H4 (cell line): ENCODE results near the gene ANKLE2. TPM values are rescaled to one million over a fixed set of nuclear protein-coding genes. Genes with fewer than 3 reads are reported as not detected.
"Not testable (repeated sequence)": the region's sequence is repeated elsewhere in the genome, so short reads cannot be mapped to it uniquely, and the experiment has no call there.

Experiments used
- DNase-seq: peaks from one replicate; pipeline ENCODE4 v3.0.0-alpha.2; 2015; ENCODE audit warnings: low spot score
- total RNA-seq: library from RNA; depleted of rRNA; stranded (reverse); fragments of >200 nt; shearing (Covaris generic); gene quantifications from 2 replicates; pipeline ENCODE4 v1.2.3, GENCODE V29; 2014

Gene ANKLE2
- total RNA-seq, 1 experiment from 2014 or later: 21.9 TPM

DNA sequence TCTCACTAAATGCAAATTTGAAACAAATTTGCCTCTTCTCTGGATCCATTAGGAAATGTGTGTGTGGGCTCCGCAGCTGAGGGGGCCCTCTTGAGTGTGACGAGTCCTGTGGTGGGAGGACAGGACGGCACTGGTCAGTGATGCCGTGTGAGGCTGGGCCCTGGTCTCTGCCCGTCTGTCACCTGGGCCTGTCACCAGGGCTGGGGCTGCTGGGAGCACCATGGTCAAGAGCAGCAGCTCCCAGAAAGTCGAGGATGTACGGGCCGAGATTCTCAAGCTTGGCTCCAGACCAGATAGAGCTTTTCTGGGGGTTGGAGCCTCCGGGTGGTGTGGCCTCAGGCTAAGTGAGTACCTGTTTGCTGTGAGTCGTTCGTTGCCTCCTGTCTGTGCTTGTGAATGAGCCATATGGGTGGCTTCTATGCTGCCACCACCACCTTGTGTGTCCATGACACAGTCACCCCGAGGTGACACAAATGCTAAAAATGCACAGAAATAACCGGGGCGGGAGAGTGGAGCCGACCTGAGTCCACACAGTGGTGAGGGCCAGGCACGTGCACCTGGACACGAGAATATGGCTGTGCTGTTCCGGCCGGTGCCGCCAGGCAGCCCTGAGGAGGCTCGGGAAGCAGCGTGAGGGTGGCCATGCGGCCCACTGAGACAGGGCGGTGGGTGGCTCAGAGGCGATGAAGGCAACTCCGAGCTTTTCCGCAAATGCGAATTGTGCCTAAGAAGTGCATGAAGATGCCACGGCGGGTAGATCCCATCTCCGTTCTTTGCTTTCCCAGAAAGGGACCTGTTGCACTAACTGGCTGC is 42.3 kb downstream of the ANKLE2 start:
- no peak for DNase-seq

DNA sequence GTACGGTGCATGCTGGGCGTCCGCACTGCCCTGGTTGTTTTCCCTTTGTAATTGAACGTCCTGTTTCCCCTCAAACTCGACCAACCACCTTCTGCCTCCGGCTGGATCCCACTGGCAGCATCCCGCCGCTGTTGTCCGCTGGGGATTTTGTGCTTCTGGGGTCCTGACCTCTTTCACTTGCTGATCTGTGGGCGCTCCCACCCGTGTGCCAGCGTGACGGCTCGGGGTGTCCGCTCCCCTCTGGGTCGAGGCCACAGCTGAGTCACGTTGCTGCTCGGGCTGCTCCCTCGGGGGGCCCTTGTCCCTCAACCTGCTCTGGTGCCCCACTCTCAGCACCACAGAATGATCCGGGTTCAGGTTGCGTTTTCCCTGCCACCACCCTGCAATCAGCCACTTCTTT is 43.0 kb downstream of the ANKLE2 start:
- no peak for DNase-seq

DNA sequence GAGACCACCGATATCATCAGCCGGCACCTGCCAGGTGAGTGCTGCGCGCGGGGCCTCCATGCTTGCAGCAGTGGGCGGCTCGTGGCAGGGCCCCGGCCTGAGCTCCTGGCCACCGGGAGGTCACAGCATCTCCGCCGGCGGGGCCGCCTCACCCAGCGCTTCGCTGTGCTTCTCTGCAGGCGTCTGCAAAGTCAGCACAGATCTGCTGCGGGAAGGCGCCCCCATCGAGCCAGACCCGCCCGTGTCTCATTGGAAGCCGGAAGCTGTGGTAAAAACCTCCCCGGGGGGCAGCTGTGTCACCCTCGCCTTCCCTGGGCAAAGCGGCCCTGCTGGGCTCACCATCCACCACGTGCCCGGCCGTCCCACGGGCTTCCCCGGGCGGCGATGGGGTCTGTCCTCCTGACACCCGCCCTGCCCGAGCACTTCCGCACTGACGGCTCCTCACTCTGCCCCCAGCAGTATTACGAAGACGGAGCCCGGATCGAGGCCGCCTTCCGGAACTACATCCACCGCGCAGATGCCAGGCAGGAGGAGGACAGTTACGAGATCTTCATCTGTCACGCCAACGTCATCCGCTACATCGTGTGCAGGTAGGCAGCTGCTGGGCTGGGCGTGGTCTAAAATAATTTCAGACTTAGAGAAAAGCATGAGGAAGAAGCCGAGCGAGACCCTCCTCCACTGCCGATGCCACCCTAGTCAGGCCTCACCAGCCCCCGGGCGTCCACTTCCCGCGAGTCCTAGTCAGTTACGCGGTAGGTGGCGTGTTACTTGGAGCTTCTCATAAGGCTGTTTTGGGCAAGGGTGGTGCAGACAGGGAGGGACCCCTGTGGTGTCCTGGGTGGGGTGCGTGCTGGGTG is 43.9 kb downstream of the ANKLE2 start:
- no peak for DNase-seq

DNA sequence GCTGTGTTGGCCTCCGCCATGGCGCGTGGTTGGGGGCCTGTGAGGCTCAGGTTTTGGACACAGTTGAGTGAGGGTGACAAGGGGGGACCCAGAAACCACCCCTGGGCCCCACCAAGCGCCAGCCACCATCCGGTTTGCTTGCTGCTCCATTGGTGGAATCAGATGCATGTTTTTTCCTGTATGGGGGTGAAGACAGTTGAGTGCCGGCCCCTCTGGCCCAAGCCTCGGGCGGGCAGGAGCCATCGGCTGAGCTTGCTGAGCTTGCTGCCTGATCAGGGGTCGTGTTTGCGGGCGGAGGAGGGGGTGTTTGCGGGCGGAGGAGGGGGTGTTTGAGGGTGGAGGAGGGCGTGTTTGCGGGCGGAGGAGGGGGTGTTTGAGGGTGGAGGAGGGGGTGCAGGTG is 44.6 kb downstream of the ANKLE2 start:
- no peak for DNase-seq

DNA sequence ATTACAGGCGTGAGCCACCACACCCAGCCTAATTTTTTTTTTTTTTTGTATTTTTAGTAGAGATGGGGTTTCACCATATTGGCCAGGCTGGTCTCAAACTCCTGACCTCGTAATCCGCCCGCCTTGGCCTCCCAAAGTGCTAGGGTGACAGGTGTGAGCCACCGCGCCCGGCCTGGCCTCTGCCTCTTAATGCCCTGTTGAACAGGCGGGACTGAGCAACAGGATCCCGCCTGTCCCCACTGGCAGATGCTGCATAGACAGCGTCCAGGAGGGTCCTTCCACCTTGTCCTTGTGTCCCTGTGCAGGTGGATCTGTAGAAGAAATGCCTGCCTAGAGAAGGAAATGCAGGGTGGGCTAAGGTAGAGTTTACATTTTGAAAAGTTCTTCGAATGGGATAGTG is 45.3 kb downstream of the ANKLE2 start:
- no peak for DNase-seq

DNA sequence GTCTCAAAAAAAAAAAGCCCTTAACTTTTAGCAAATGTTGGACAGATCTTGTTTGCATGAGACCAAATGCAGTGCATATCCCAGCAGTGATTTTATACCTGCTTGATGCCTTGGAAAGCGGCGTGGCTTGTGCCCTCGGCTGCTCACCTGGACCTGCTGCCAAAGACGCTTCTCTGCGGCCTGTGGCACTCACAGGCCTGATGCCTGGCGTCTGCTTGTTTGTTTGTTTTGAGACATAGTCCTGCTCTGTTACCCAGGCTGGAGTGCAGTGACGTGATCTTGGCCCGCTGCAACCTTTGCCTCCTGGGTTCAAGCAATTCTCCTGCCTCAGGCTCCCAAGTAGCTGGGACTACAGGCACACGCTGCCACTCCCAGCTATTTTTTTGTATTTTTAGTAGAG is 45.8 kb downstream of the ANKLE2 start:
- DNase-seq: no peak

DNA sequence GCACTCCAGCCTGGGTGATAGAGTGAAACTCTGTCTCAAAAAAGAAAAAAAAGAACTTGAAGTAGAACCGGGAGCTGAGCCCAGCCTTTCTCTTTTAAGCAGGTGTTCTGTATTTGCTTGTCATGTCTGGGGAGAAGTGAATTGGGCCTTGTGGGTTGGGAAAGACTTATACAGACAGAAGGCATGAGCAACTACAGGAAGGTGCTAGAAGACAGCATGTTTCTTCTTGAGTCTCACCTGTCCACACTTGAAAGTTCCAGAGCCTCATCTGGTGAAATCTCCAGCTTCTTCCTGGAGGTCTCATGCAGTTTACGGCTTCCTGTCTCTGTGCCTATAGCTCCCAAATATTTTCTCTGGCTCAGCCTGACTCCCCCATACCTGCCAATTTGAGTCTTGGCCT is 48.5 kb downstream of the ANKLE2 start:
- no peak for DNase-seq

DNA sequence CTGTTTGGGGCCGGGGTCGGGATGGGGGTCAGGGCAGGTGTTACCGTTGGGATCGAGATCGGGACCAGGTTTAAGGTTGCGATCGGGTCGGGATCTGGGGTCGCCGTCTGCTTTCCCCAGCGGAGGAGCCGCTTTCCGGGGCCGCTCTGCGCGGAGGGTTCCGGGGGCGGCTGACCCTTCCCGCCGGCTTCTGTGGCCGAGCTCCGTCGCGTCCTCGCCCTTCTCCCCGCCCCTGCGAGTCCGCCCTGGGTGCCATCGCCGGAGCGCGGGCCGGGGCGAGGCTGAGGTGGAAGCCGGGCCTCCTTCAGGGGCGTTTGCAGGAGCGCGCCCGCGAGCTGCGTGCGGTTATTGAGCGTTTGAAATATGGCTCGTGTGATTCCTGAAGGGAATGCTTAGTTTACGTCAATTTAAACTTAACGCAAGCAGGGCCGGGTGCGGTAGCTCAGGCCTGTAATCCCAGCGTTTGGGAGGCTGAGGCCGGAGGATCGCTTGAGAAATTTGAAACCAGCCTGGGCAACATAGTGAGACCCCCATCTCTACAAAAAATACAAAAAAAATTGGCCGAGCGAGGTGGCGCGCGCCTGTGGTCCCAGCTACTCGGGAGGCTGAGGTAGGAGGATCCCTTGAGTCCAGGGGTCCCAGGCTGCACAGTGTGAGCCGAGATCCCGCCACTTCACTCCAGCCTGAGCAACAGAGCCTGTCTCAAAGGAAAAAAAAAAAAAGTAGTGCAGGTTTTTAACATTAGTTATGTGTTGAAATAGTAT is 50.4 kb downstream of the ANKLE2 start:
- no peak for DNase-seq

DNA sequence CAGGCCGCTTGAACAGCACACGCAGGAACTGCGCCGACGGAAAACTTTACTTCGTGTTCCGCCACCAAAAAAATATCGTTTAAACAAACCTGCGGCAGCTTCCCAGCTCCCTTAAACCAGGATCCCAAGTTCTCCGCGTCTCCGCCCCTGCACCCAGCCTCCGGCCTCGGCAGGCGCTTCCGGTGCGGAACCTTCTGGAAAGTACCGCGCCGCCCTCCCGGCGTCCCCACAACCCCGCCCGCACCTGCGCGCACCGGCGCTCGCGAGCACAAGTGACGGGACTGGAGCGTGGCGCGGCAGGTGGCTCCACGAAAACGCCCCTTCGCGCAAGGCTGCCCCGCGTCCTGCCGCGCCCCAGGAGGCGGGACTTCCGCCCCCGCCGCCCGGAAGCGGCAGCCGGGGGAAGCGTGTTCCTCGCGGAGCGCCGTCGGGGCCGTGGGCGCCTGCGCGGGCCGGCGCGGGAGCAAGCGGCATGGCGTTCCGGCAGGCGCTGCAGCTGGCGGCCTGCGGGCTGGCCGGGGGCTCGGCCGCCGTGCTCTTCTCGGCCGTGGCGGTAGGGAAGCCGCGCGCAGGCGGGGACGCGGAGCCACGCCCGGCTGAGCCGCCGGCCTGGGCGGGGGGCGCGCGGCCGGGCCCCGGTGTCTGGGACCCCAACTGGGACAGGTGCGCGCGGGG is 51.1 kb downstream of the ANKLE2 start, which contains the start of gene PGAM5:
Gene PGAM5, plus strand, starts transcription at position 438 of the 675 bp plus-strand sequence. Its CDS starts 35 bp downstream, at position 473.
- peak; percentile 72 for DNase-seq

DNA sequence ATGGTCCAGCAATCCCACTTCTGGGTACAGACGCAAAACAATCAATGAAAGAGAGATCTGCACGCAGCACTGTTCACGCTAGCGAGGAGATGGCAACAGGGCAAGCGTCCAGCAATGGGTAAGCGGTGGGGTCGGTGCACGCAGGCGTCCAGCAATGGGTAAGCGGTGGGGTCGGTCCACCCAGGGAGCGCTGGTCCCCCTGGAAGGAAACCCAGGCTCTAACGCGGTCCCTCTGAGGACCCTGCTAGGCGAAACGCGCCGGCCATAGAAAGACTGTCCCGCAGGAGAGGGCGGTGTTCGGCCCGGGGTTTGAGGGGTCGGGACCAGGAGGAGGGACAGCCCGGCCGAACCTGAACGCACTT is 51.6 kb downstream of the ANKLE2 start:
- no peak for DNase-seq

DNA sequence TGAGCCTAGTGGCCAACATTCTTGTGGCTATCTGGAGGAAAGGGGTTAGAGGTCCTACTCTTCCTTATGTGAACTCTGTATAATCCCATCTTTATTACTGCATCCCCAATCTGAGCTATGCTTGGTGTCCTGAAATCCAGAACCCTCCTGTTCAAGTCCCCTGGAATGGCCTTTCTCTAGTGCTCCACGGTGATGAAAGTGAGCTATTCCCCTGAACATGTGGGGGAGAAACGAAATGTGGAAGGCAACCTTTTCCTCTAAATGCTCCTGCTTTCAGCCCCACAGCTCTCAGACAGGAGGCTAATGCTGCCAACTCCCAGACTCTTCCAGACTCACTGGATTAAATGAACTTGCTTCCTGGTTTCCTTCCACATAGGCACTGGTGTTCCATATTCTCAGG is 53.5 kb downstream of the ANKLE2 start:
- no peak for DNase-seq

DNA sequence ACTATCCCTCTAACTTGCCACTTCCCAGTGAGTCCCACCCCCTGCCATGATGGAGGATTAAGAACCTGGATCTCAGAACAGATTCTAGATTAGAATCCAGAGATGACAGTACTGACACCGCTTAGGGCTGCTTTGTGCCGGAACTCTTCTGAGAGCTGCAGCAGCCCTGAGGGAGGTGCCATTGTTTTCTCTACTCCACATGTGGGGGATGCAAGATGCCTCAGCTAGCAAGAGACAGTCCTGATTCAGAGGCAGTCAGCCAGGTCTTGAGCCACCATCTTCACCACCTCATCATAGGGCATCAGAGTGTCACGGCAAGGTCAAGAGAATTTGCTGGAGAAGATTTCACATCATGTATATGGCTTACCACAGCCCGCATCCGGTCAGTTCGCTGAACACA is 54.4 kb downstream of the ANKLE2 start:
- DNase-seq: no peak

DNA sequence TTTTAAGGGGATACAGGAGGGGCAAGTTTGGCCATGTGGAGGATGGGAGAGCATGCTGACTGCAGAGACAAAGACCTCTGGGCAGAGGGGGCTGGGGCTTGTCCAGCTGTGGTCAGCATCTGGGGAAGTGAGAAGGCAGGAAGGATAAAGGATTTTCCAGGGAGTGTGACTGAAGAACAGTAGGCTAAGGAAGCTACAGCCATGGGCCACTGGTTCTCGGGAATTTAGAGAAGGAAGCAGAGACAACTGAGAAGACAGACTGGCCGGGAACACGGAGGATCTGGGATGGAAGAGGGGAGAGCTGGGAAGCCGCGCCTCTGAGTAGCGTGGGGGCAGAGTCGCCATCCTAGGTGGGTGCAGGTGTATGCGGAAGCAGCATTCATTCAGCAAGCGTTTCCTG is 58.0 kb downstream of the ANKLE2 start:
- DNase-seq: no peak

DNA sequence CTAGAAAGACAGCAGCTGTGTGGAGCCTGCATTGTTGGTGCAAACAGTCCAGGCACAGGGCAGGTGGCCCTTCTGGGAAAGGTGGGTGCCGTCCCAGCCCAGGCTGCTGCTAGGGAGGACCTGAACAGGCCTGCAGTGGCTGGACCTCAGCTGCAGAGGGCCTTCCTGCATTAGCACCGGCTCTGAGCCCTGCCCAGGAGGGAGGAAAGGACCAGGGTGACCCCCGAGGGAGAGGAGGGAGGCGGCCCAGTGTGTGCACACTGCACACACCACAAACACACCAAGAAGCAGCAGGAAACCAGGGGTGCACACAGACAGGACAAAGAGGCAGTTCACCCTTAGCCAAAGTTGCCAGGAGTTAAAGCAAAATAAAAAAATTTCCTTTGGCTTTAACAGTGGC is 59.0 kb downstream of the ANKLE2 start:
- no peak for DNase-seq

DNA sequence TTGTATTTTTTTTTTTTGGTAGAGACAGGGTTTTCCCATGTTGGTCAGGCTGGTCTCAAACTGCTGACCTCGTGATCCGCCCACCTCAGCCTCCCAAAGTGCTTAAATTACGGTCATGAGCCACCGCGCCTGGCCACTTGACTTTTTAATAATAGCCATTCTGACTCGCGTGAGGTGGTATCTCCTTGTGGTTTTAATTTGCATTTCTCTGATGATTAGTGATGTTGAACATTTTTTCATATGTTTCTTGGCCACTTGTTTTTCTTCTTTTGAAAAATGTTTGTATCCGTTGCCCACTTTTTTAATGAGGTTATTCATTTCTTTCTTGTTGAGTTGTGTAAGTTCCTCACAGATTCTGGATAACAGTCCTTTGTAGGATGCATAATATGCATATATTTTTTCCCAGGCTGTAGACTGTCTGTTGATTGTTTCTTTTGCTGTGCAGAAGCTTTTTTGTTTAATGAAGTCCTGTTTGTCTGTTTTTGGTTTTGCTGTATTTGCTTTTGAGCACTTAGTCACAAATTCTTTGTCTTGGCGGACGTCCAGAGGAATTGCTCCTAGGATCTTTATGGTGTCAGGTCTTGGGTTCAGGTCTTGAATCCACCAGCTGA is 61.3 kb downstream of the ANKLE2 start:
- no peak for DNase-seq

DNA sequence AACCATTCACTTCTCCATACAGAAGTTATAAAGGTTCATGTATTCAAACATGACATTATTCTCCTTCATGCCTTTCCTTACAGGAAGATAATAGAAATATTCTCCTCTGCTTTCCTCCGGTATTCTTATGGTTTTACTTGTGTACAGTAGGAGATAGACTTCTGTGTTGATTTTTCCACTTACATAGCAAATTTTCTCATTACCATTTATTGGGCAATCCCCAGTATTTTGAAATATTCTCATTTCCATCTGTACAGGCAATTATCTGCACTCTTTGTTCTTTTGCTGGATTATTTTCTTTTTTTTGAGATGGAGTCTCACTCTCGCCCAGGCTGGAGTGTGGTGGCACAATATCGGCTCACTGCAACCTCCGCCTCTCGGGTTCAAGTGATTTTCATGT is 63.3 kb downstream of the ANKLE2 start:
- no peak for DNase-seq

DNA sequence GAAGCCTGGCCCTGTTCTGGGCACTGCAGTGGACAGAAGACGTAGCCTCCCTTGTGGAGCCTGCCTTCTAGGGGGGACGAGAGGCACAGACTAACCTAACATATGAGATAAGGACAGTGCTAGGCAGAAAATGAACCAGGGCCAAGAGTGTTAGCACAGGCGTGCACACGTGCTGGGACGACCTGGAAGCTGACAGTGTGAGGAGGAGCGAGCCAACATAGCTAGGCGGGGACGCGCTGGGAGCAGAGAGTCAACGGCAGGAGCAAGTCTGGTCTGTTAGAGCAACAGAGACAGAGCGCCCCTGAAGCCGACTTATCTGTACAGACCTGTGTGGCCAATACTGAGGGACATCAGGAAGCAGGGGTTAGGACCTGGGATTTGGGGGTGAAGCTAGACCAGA is 66.2 kb downstream of the ANKLE2 start:
- no peak for DNase-seq

DNA sequence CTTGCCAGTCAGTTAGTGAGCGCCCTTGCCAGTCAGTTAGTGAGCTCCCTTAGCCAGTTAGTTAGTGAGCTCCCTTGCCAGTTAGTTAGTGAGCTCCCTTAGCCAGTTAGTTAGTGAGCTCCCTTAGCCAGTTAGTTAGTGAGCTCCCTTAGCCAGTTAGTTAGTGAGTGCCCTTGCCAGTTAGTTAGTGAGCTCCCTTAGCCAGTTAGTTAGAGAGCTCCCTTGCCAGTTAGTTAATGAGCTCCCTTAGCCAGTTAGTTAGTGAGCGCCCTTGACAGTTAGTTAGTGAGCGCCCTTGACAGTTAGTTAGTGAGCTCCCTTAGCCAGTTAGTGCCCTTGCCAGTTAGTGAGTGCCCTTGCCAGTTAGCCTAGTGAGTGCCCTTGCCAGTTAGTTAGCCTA is 66.7 kb downstream of the ANKLE2 start:
- DNase-seq: not testable (repeated sequence)

DNA sequence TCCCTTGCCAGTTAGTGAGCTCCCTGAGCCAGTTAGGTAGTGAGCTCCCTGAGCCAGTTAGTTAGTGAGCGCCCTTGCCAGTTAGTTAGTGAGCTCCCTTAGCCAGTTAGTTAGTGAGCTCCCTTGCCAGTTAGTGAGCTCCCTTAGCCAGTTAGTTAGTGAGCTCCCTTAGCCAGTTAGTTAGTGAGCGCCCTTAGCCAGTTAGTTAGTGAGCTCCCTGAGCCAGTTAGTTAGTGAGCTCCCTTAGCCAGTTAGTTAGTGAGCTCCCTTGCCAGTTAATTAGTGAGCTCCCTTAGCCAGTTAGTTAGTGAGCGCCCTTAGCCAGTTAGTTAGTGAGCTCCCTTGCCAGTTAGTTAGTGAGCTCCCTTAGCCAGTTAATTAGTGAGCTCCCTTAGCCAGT is 69.6 kb downstream of the ANKLE2 start:
- DNase-seq: not testable (repeated sequence)

DNA sequence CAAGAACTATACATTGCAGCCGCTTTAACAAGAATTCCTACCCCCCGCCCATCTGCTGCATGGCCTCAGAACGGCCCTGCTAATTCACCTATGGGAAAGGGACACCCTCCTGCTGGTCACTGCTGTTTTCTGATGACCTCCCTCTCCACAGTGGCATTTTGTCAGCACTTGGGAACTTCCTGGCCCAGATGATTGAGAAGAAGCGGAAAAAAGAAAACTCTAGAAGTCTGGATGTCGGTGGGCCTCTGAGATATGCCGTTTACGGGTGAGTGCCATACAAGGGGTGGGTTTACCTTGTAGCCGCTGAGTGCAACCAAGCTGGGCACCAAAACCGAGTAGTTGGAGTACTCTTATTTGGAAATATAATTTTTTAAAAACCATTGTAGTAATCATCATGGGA is 71.5 kb downstream of the ANKLE2 start:
- no peak for DNase-seq

DNA sequence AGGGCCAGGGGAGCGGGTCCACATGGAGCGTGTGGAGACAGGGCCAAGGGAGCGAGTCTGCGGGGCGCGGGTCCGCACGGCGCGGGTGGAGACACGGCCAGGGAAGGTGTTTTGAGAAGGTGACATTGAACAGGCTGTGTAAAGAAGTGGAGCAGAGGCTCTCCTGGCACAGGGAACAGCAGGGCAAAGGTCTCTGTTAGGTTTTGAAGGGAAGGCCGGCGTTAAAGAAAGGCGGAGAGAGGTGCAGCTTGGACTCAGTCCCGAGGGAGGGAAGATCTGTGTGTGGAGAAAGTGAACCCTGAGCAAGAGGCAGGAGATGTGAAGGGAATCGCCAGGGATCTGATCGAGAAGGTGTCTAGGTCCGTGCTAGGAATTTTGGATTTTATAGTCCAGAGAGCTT is 72.4 kb downstream of the ANKLE2 start:
- DNase-seq: no peak
